ENCODE measurements around the gene CHST8.

CHST8 gene

GRCh38 chr19:33622505-33622808 is 704 bp downstream of the CHST8 start:
- no peak overlapping the region; the same call in 1 of the 2 replicates for H3K9ac ChIP-seq (ENCODE audit: low read length)
- peak; percentile 29 for DNase-seq

GRCh38 chr19:33622809-33623511 is 1.2 kb downstream of the CHST8 start:
- H3K4me3 ChIP-seq (ENCODE audit: low read length): peak overlapping the region; percentile 64
- no peak for DNase-seq
- TF ChIP-seq EZH2 (optimal IDR thresholded peaks at IDR 0.05; ENCODE audit: low read depth, low read length) (no peak), EZH2phosphoT487 (IDR thresholded peaks at IDR 0.05; ENCODE audit: low read length) (no peak)
- no peak overlapping the region for H2AFZ ChIP-seq (ENCODE audit: low read length)
- no peaks in the 10 kb centered on the region for H3K9me2 ChIP-seq (replicated peaks; ENCODE audit: insufficient read depth, low read length)
- peak overlapping the region; percentile 59; the same call in 1 of the 2 replicates for H3K4me2 ChIP-seq (ENCODE audit: low read depth, low read length)
- no peak overlapping the region for H3K9ac ChIP-seq (ENCODE audit: low read length)
- no peak overlapping the region for H3K27ac ChIP-seq (ENCODE audit: low read length)
- no peaks in the 10 kb centered on the region for H3F3A ChIP-seq (ENCODE audit: insufficient read depth, low read length)
- H3K36me3 ChIP-seq (replicated peaks; ENCODE audit: insufficient read depth, low read length): no peaks in the 10 kb centered on the region
- H3K79me2 ChIP-seq (ENCODE audit: low read length): no peaks in the 10 kb centered on the region
- no peaks in the 10 kb centered on the region for H3K4me1 ChIP-seq (ENCODE audit: low read length)
- H4K20me1 ChIP-seq (ENCODE audit: insufficient read depth, low read length): no peaks in the 10 kb centered on the region
- H3K9me3 ChIP-seq (replicated peaks; ENCODE audit: insufficient read depth, low read length): no peaks in the 10 kb centered on the region
- H3K27me3 ChIP-seq (replicated peaks; ENCODE audit: insufficient read depth, low read length): peaks cover 35% of the 10 kb centered on the region

More at GRCh38 chr19:33622505-33622808, 704 bp downstream of the CHST8 start:
- Histone ChIP-seq H3K27ac (ENCODE audit: low read length) (no peak overlapping the region), H3F3A (ENCODE audit: insufficient read depth, low read length) (no peaks in the 10 kb centered on the region), H3K79me2 (ENCODE audit: low read length) (no peaks in the 10 kb centered on the region), H2AFZ (ENCODE audit: low read length) (no peak overlapping the region), H3K9me2 (replicated peaks; ENCODE audit: insufficient read depth, low read length) (no peaks in the 10 kb centered on the region), H3K9me3 (replicated peaks; ENCODE audit: insufficient read depth, low read length) (no peaks in the 10 kb centered on the region), H3K4me1 (ENCODE audit: low read length) (no peaks in the 10 kb centered on the region), H4K20me1 (ENCODE audit: insufficient read depth, low read length) (no peaks in the 10 kb centered on the region), H3K4me3 (ENCODE audit: low read length) (peak overlapping the region; percentile 64), H3K4me2 (ENCODE audit: low read depth, low read length) (peak overlapping the region; percentile 59; the same call in 1 of the 2 replicates), H3K36me3 (replicated peaks; ENCODE audit: insufficient read depth, low read length) (no peaks in the 10 kb centered on the region), H3K27me3 (replicated peaks; ENCODE audit: insufficient read depth, low read length) (peaks cover 35% of the 10 kb centered on the region)
- TF ChIP-seq CTCF (IDR thresholded peaks at IDR 0.05; ENCODE audit: low read length): no peak
- TF ChIP-seq EZH2phosphoT487 (IDR thresholded peaks at IDR 0.05; ENCODE audit: low read length): no peak
- no peak for TF ChIP-seq EZH2 (optimal IDR thresholded peaks at IDR 0.05; ENCODE audit: low read depth, low read length)

- H3K4me3 ChIP-seq (ENCODE audit: low read length): no peak overlapping the region
- H3K79me2 ChIP-seq (ENCODE audit: low read length): no peaks in the 10 kb centered on the region; the same call in 1 of the 2 replicates
- H3K9me2 ChIP-seq (replicated peaks; ENCODE audit: insufficient read depth, low read length): no peaks in the 10 kb centered on the region
- TF ChIP-seq EZH2phosphoT487 (IDR thresholded peaks at IDR 0.05; ENCODE audit: low read length) (no peak), CTCF (IDR thresholded peaks at IDR 0.05; ENCODE audit: low read length) (no peak), EZH2 (optimal IDR thresholded peaks at IDR 0.05; ENCODE audit: low read depth, low read length) (no peak)
- no peak for DNase-seq
- no peaks in the 10 kb centered on the region for H3K36me3 ChIP-seq (replicated peaks; ENCODE audit: insufficient read depth, low read length)
- H3K4me1 ChIP-seq (ENCODE audit: low read length): no peaks in the 10 kb centered on the region
- H3F3A ChIP-seq (ENCODE audit: insufficient read depth, low read length): no peaks in the 10 kb centered on the region
- no peak overlapping the region for H3K9ac ChIP-seq (ENCODE audit: low read length)
- no peaks in the 10 kb centered on the region for H4K20me1 ChIP-seq (ENCODE audit: insufficient read depth, low read length)
- H3K27me3 ChIP-seq (replicated peaks; ENCODE audit: insufficient read depth, low read length): peaks cover 27% of the 10 kb centered on the region
- H2AFZ ChIP-seq (ENCODE audit: low read length): no peak overlapping the region
- no peaks in the 10 kb centered on the region for H3K9me3 ChIP-seq (replicated peaks; ENCODE audit: insufficient read depth, low read length)
- no peak overlapping the region for H3K27ac ChIP-seq (ENCODE audit: low read length)
- no peak overlapping the region for H3K4me2 ChIP-seq (ENCODE audit: low read depth, low read length)
Observed at GRCh38 chr19:33624586-33624985, 2.8 kb downstream of the CHST8 start.

- H3K36me3 ChIP-seq (replicated peaks; ENCODE audit: insufficient read depth, low read length): no peaks in the 10 kb centered on the region
- H3F3A ChIP-seq (ENCODE audit: insufficient read depth, low read length): no peaks in the 10 kb centered on the region
- H3K4me1 ChIP-seq (ENCODE audit: low read length): no peaks in the 10 kb centered on the region
- H3K4me3 ChIP-seq (ENCODE audit: low read length): no peak overlapping the region
- H3K4me2 ChIP-seq (ENCODE audit: low read depth, low read length): no peak overlapping the region
- peaks cover 20% of the 10 kb centered on the region for H3K27me3 ChIP-seq (replicated peaks; ENCODE audit: insufficient read depth, low read length)
- H3K9me3 ChIP-seq (replicated peaks; ENCODE audit: insufficient read depth, low read length): no peaks in the 10 kb centered on the region
- no peak for TF ChIP-seq EZH2 (optimal IDR thresholded peaks at IDR 0.05; ENCODE audit: low read depth, low read length)
- no peak for TF ChIP-seq CTCF (IDR thresholded peaks at IDR 0.05; ENCODE audit: low read length)
- no peak for TF ChIP-seq EZH2phosphoT487 (IDR thresholded peaks at IDR 0.05; ENCODE audit: low read length)
- H4K20me1 ChIP-seq (ENCODE audit: insufficient read depth, low read length): no peaks in the 10 kb centered on the region
- no peak overlapping the region for H3K9ac ChIP-seq (ENCODE audit: low read length)
- DNase-seq: no peak
- no peak overlapping the region for H2AFZ ChIP-seq (ENCODE audit: low read length)
- no peaks in the 10 kb centered on the region; the same call in 1 of the 2 replicates for H3K79me2 ChIP-seq (ENCODE audit: low read length)
- no peak overlapping the region for H3K27ac ChIP-seq (ENCODE audit: low read length)
- no peaks in the 10 kb centered on the region for H3K9me2 ChIP-seq (replicated peaks; ENCODE audit: insufficient read depth, low read length)
Observed at GRCh38 chr19:33627526-33627925, 5.8 kb downstream of the CHST8 start.
